Type B pancreatic cell (in vitro differentiated cells): ENCODE data around the gene KIAA0930. TPM values are rescaled to one million over a fixed set of nuclear protein-coding genes. Genes with fewer than 3 reads are reported as not detected.

Source experiments
- DNase-seq: peaks from one replicate; pipeline ENCODE4 v3.0.0; 2021; ENCODE audit warnings: mixed read lengths; ENCODE audit not compliant: unreplicated experiment; ENCODE audit errors: extremely low spot score
- H3K27ac Mint-ChIP-seq: 2 replicates; pipeline ENCODE4 v1.8.0; 2021; ENCODE audit warnings: mild to moderate bottlenecking, mixed read lengths
- H3K27me3 Mint-ChIP-seq: 2 replicates; pipeline ENCODE4 v1.8.0; 2021; ENCODE audit warnings: mixed read lengths
- H3K36me3 Mint-ChIP-seq: 2 replicates; pipeline ENCODE4 v1.8.0; 2021; ENCODE audit warnings: mixed read lengths
- H3K4me1 Mint-ChIP-seq: one replicate; pipeline ENCODE4 v1.8.0; 2021; ENCODE audit warnings: mixed read lengths; ENCODE audit not compliant: unreplicated experiment
- H3K4me3 Mint-ChIP-seq: 2 replicates; pipeline ENCODE4 v1.8.0; 2021; ENCODE audit warnings: mild to moderate bottlenecking, mixed read lengths
- H3K9me3 Mint-ChIP-seq: 2 replicates; pipeline ENCODE4 v1.8.0; 2021; ENCODE audit warnings: mixed read lengths
- CTCF ChIP-seq: fragments of 200-600 bp; sonication (generic); conservative IDR thresholded peaks from 2 replicates; pipeline ENCODE4 v1.5.0; 2021; ENCODE audit warnings: antibody characterized with exemption, mild to moderate bottlenecking
- total RNA-seq: library from RNA; stranded (reverse); gene quantifications from 2 replicates; pipeline ENCODE4 v1.2.1, GENCODE V29; 2021; ENCODE audit warnings: low replicate concordance

The KIAA0930 gene
- total RNA-seq, 1 donor from 2014 or later, result 54.1 TPM

DNA sequence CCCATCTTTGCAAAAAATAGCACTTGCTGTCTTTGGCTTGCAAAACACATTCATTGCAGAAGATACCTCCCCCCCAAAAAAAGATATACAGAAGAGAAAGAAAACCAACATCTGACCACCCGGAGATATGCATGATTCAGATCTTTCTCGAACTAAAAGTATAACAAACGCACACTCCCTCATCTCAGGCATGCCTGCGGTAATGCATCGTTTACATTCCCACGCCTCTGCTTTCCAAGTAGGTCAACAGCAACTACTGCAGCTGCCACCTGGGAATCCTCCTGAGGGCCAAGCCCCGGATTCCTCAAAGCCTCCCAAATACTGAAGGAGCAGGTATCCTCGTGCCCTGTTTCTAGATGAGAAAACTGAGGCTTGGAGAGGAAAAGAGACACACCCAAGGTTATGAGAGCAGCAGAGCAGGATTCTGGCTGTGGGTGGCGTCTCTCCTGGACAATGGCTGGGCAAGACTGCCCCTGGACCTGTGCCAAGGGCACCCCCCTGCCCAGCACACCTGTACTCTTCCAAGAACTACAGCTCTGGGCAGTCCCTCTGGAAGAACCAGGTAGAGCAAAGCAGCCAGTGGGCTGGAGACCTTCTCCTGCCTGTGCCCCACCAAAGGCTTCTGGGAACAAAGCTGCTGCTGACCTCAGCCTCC, 38.9 kb downstream of the KIAA0930 start:
- H3K27me3 Mint-ChIP-seq, result no peaks in the 10 kb centered on the region
- DNase-seq, result no peak
- H3K36me3 Mint-ChIP-seq, result peaks cover 3% of the 10 kb centered on the region
- H3K4me3 Mint-ChIP-seq, result no peak overlapping the region
- TF ChIP-seq CTCF, result no peak
- peak overlapping the region; percentile 2 for H3K27ac Mint-ChIP-seq
- peaks cover 14% of the 10 kb centered on the region for H3K4me1 Mint-ChIP-seq
- no peaks in the 10 kb centered on the region for H3K9me3 Mint-ChIP-seq

GRCh38 chr22:45200860-45201511, 39.7 kb downstream of the KIAA0930 start:
- no peak for TF ChIP-seq CTCF
- H3K9me3 Mint-ChIP-seq, result no peaks in the 10 kb centered on the region
- H3K4me3 Mint-ChIP-seq, result no peak overlapping the region
- peaks cover 3% of the 10 kb centered on the region for H3K36me3 Mint-ChIP-seq
- DNase-seq, result no peak
- peaks cover 14% of the 10 kb centered on the region for H3K4me1 Mint-ChIP-seq
- H3K27me3 Mint-ChIP-seq, result no peaks in the 10 kb centered on the region
- no peak overlapping the region for H3K27ac Mint-ChIP-seq

DNA sequence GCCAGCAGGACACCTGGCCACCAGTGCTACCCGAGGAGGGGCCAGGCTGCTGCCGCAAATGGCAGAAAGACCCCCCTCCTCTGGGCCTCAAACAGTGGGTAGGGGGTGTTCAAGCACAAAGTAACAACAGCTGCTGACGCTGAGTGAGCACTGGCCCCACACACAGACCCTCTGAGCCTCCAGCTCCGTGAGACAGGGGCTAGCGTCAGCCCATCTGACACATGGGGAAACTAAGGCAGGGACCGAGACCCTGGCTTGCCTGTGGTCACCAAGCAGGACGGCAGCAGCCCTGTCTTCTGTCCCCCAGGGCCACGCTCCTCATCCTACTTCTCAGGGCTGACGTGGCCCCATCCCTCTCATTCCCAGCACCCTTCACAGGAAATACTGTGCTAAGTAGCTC, 40.5 kb downstream of the KIAA0930 start:
- H3K27ac Mint-ChIP-seq, result no peak overlapping the region

GRCh38 chr22:45199723-45200122, 41.0 kb downstream of the KIAA0930 start:
- Mint-ChIP-seq H3K4me3 (no peak overlapping the region), H3K27me3 (no peaks in the 10 kb centered on the region), H3K4me1 (peaks cover 14% of the 10 kb centered on the region), H3K27ac (no peak overlapping the region), H3K36me3 (peaks cover 3% of the 10 kb centered on the region), H3K9me3 (no peaks in the 10 kb centered on the region)
- no peak for TF ChIP-seq CTCF
- DNase-seq, result no peak

More for the DNA sequence above, 40.5 kb downstream of the KIAA0930 start:
- DNase-seq, result no peak
- H3K4me1 Mint-ChIP-seq, result peaks cover 14% of the 10 kb centered on the region
- no peak for TF ChIP-seq CTCF
- no peaks in the 10 kb centered on the region for H3K9me3 Mint-ChIP-seq
- H3K36me3 Mint-ChIP-seq, result peaks cover 3% of the 10 kb centered on the region
- H3K27me3 Mint-ChIP-seq, result no peaks in the 10 kb centered on the region
- H3K4me3 Mint-ChIP-seq, result no peak overlapping the region

DNA sequence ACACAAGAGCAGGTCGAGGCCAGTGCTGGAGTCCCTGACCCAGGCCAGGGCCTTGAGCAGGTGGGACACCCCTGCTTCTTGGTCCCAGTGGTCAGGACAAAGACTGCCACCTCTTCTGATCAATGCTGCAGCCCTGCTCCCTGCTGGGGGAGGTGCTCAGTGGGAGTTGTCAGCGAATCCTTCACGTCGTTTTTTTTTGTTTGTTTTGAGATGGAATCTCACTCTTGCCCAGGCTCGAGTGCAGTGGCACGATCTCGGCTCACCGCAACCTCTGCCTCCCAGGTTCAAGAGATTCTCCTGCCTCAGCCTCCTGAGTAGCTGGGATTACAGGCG, 42.3 kb downstream of the KIAA0930 start:
- H3K4me3 Mint-ChIP-seq, result no peak overlapping the region
- H3K36me3 Mint-ChIP-seq, result peaks cover 3% of the 10 kb centered on the region
- no peaks in the 10 kb centered on the region for H3K27me3 Mint-ChIP-seq
- DNase-seq, result no peak
- no peak for TF ChIP-seq CTCF
- H3K9me3 Mint-ChIP-seq, result no peaks in the 10 kb centered on the region
- H3K27ac Mint-ChIP-seq, result no peak overlapping the region
- H3K4me1 Mint-ChIP-seq, result peaks cover 14% of the 10 kb centered on the region
